Endothelial cell of umbilical vein (primary cell): Measurements from ENCODE around the gene HNRNPDL. TPM values are rescaled to one million over a fixed set of nuclear protein-coding genes. Genes with fewer than 3 reads are reported as not detected.

Experiments
- BruUV-seq: library from RNA; stranded (reverse); fragments of 400-500 nt; replicated peaks from 2 replicates; lab custom pipeline; 2021; lab: Mats Ljungman, UMichigan
- CTCF ChIA-PET: fragments of 300-600, 350-600 bp; sonication (Branson Sonifier 250); formaldehyde crosslinking; loops from one replicate; lab custom pipeline; 2021; ENCODE audit warnings: antibody characterized with exemption, inconsistent platforms; lab: Charles Lee
- POLR2A ChIA-PET: fragments of 300-600, 350-600 bp; sonication (Branson Sonifier 250); formaldehyde crosslinking; loops from one replicate; lab custom pipeline; 2021; ENCODE audit warnings: antibody characterized with exemption, inconsistent platforms; lab: Charles Lee
- DNase-seq: peaks from one replicate; pipeline ENCODE4 v3.0.0-alpha.2; 2011; ENCODE audit warnings: low read depth, low spot score
- FAIRE-seq: peaks from 2 replicates; lab custom pipeline; 2011; peaks lifted over from hg19 to GRCh38; lab: Jason Lieb, UNC
- H2AFZ ChIP-seq: 2 replicates; pipeline ENCODE4 v1.6.0; 2012; ENCODE audit warnings: low read depth, low read length, control low read depth, inconsistent platforms
- H3K27ac ChIP-seq: 2 replicates; pipeline ENCODE4 v1.5.1; 2011; ENCODE audit warnings: low read depth, mild to moderate bottlenecking, control low read depth, low read length, moderate library complexity; ENCODE audit not compliant: insufficient read depth
- H3K27me3 ChIP-seq, 2 experiments: 2 replicates each; pipeline versions ENCODE4 v1.6.0 to v1.6.1; 2011; ENCODE audit warnings: low read length in 2 of 2, mixed read lengths in 1 of 2; ENCODE audit not compliant: control insufficient read depth in 2 of 2, insufficient read depth in 2 of 2
- H3K36me3 ChIP-seq, 2 experiments: 2 replicates in 1 of 2; 3 replicates in 1 of 2; pipeline ENCODE4 v1.5.1; 2011; ENCODE audit warnings: low read length in 2 of 2, mild to moderate bottlenecking in 1 of 2, moderate library complexity in 1 of 2; ENCODE audit not compliant: control insufficient read depth in 2 of 2, insufficient read depth in 2 of 2; ENCODE audit errors: extremely low read depth in 1 of 2
- H3K4me1 ChIP-seq: 3 replicates; pipeline ENCODE4 v1.5.1; 2011; ENCODE audit warnings: mild to moderate bottlenecking, low read length; ENCODE audit not compliant: control insufficient read depth, insufficient read depth; ENCODE audit errors: extremely low read depth
- H3K4me2 ChIP-seq: 2 replicates; pipeline ENCODE4 v1.6.1; 2011; ENCODE audit warnings: low read length, control low read depth, mixed read lengths; ENCODE audit not compliant: insufficient read depth
- H3K4me3 ChIP-seq, 3 experiments: fragments of 200-600 bp in 1 of 3; sonication (generic), shearing (Covaris generic) in 1 of 3; replicated peaks in 1 of 3; 2 replicates each; pipeline ENCODE4 v1.5.1; 2011 to 2016; ENCODE audit warnings: control low read depth in 3 of 3, low read length in 3 of 3, mild to moderate bottlenecking in 2 of 3, inconsistent platforms in 1 of 3, low read depth in 1 of 3, moderate library complexity in 1 of 3; ENCODE audit not compliant: insufficient read depth in 1 of 3
- H3K79me2 ChIP-seq: 2 replicates; pipeline ENCODE4 v1.6.0; 2012; ENCODE audit warnings: low read length, inconsistent platforms; ENCODE audit not compliant: control insufficient read depth, insufficient read depth
- H3K9ac ChIP-seq: replicated peaks from 2 replicates; pipeline ENCODE3; 2011; ENCODE audit warnings: low read length, control low read depth; ENCODE audit not compliant: insufficient read depth; ENCODE audit errors: extremely low read depth
- H3K9me1 ChIP-seq: replicated peaks from 3 replicates; pipeline ENCODE4 v1.6.0; 2011; ENCODE audit warnings: mild to moderate bottlenecking, low read length; ENCODE audit not compliant: control insufficient read depth, insufficient read depth; ENCODE audit errors: extremely low read depth
- H3K9me3 ChIP-seq: replicated peaks from 2 replicates; pipeline ENCODE4 v1.5.1; 2012; ENCODE audit warnings: low read length, inconsistent platforms; ENCODE audit not compliant: control insufficient read depth, insufficient read depth
- H4K20me1 ChIP-seq: replicated peaks from 2 replicates; pipeline ENCODE3; 2011; ENCODE audit warnings: mild to moderate bottlenecking, low read length; ENCODE audit not compliant: control insufficient read depth, insufficient read depth; ENCODE audit errors: extremely low read depth
- EZH2 ChIP-seq: IDR thresholded peaks from 2 replicates; pipeline ENCODE4 v1.6.1; 2012; ENCODE audit warnings: borderline replicate concordance, low read depth, mild to moderate bottlenecking, moderate library complexity, low read length, inconsistent platforms; ENCODE audit not compliant: severe bottlenecking
- FOS ChIP-seq: IDR thresholded peaks from 2 replicates; pipeline ENCODE4 v1.6.1; 2011; ENCODE audit warnings: mild to moderate bottlenecking, low read length, moderate library complexity, borderline replicate concordance; ENCODE audit not compliant: insufficient read depth
- GATA2 ChIP-seq: IDR thresholded peaks from 2 replicates; pipeline ENCODE4 v1.7.0; 2011; ENCODE audit warnings: low read depth, mild to moderate bottlenecking, moderate library complexity, mixed read lengths, low read length; ENCODE audit not compliant: insufficient read length, insufficient read depth
- JUN ChIP-seq: IDR thresholded peaks from 2 replicates; pipeline ENCODE4 v1.6.1; 2011; ENCODE audit warnings: borderline replicate concordance, low read depth; ENCODE audit not compliant: insufficient read length, insufficient read depth
- MAX ChIP-seq: IDR thresholded peaks from 2 replicates; pipeline ENCODE4 v1.6.1; 2011; ENCODE audit not compliant: insufficient read depth, insufficient read length
- MYC ChIP-seq: IDR thresholded peaks from one replicate; pipeline ENCODE4 v1.6.1; 2011; ENCODE audit warnings: mild to moderate bottlenecking, low read depth, low read length
- POLR2A ChIP-seq: IDR thresholded peaks from 2 replicates; pipeline ENCODE4 v1.6.1; 2012; ENCODE audit warnings: low read depth, mild to moderate bottlenecking, control low read depth, low read length
- POLR2AphosphoS5 ChIP-seq: IDR thresholded peaks from 2 replicates; pipeline ENCODE4 v1.6.1; 2012; ENCODE audit warnings: low read depth, mild to moderate bottlenecking, control low read depth, low read length, moderate library complexity; ENCODE audit not compliant: insufficient read depth
- dilution Hi-C: fragments of 300-500 bp; cut with MboI; formaldehyde crosslinking; loops from one replicate; pipeline ENCODE4 v1.15.0; 2019; ENCODE audit warnings: low sequenced_read_pairs; ENCODE audit not compliant: extremely low pct_ligation_motif_present
- intact Hi-C: fragments of 100-400 bp; cut with micrococcal nuclease; formaldehyde crosslinking; loops from one replicate; pipeline ENCODE4 v1.10.0; 2022
- polyA plus RNA-seq, 4 experiments: library from polyadenylated mRNA; depleted of rRNA in 3 of 4; stranded (reverse) in 3 of 4; unstranded in 1 of 4; fragments of >200 nt; gene quantifications; 2 replicates each; pipeline versions ENCODE4 v1.2.1 to v1.2.3, GENCODE V29; 2011 to 2012; ENCODE audit warnings: missing spikeins in 1 of 4
- total RNA-seq: library from RNA; stranded (reverse); gene quantifications from 2 replicates; pipeline ENCODE4 v1.2.3, GENCODE V29; 2021
- TF ChIP-seq, protein P1 (sequence below), 2 donors: IDR thresholded peaks; 1 replicate in 1 of 2; 2 replicates in 1 of 2; pipeline ENCODE4 v1.5.1; 2011; ENCODE audit warnings: low read length in 2 of 2, mild to moderate bottlenecking in 2 of 2, moderate library complexity in 2 of 2, control low read depth in 1 of 2, inconsistent platforms in 1 of 2, low read depth in 1 of 2; ENCODE audit not compliant: insufficient read depth in 1 of 2; ENCODE audit errors: extremely low read depth in 1 of 2

Gene HNRNPDL
- total and polyA plus RNA-seq, 2 donors (not counting 3 experiments of a cell fraction or from before 2014, with no cell fraction given): 160 to 292 TPM

GRCh38 chr4:82425478-82425877, 4.8 kb downstream of the HNRNPDL start:
- H3K9me3 ChIP-seq: no peaks in the 10 kb centered on the region
- H3K9me1 ChIP-seq: no peaks in the 10 kb centered on the region
- no peak overlapping the region for H2AFZ ChIP-seq
- intact Hi-C loops: no loop called here
- no peaks in the 10 kb centered on the region for H3K27me3 ChIP-seq
- H3K36me3 ChIP-seq: peaks cover 13 to 49% of the 10 kb centered on the region in 2 experiments
- FAIRE-seq: no peak
- peaks cover 44% of the 10 kb centered on the region for H3K79me2 ChIP-seq
- H3K9ac ChIP-seq: no peak overlapping the region
- dilution Hi-C loops: no loop called here
- no peak overlapping the region for H3K27ac ChIP-seq
- H3K4me3 ChIP-seq: no peak overlapping the region
- DNase-seq: no peak
- TF ChIP-seq EZH2: no peak
- no peak for TF ChIP-seq JUN
- no peak for TF ChIP-seq POLR2A
- TF ChIP-seq MAX: no peak
- TF ChIP-seq MYC: no peak
- no peak for TF ChIP-seq FOS
- no peak for TF ChIP-seq GATA2
- TF ChIP-seq POLR2AphosphoS5: no peak
- TF ChIP-seq, protein P1, sequence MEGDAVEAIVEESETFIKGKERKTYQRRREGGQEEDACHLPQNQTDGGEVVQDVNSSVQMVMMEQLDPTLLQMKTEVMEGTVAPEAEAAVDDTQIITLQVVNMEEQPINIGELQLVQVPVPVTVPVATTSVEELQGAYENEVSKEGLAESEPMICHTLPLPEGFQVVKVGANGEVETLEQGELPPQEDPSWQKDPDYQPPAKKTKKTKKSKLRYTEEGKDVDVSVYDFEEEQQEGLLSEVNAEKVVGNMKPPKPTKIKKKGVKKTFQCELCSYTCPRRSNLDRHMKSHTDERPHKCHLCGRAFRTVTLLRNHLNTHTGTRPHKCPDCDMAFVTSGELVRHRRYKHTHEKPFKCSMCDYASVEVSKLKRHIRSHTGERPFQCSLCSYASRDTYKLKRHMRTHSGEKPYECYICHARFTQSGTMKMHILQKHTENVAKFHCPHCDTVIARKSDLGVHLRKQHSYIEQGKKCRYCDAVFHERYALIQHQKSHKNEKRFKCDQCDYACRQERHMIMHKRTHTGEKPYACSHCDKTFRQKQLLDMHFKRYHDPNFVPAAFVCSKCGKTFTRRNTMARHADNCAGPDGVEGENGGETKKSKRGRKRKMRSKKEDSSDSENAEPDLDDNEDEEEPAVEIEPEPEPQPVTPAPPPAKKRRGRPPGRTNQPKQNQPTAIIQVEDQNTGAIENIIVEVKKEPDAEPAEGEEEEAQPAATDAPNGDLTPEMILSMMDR (IDR thresholded peaks at IDR 0.05; ENCODE audit: extremely low read depth in 1 of 2, insufficient read depth in 1 of 2, low read depth in 1 of 2, low read length in 2 of 2): no peak
- POLR2A ChIA-PET: no interaction called here
- H3K4me2 ChIP-seq: peak overlapping the region; percentile 31
- CTCF ChIA-PET: no interaction called here
- H4K20me1 ChIP-seq: peaks cover 43% of the 10 kb centered on the region
- no TSS peak for BruUV-seq
- peaks cover 25% of the 10 kb centered on the region for H3K4me1 ChIP-seq
